ENCODE measurements around the gene IQGAP3. TPM values are rescaled to one million over a fixed set of nuclear protein-coding genes. Genes with fewer than 3 reads are reported as not detected.

The IQGAP3 gene
- total RNA-seq, 1 experiment from 2014 or later: 48.3 TPM

GRCh38 chr1:156498432-156499193 lies 73.8 kb downstream of the IQGAP3 start:
- H3K27ac Mint-ChIP-seq (ENCODE audit: low read depth, unreplicated experiment): peak overlapping the region; percentile 97
- POLR2A ChIA-PET: interaction anchor here (0.6 to 11.2 kb wide), 16 partner anchors 8 to 899 kb away, joined by 3 to 549 read pairs (median 7); partner anchors contain the start of genes CCT3, CRABP2, GPATCH4 and IQGAP3

GRCh38 chr1:156497743-156498431 lies 74.5 kb downstream of the IQGAP3 start:
- intact Hi-C loops (cut with micrococcal nuclease): no loop called here
- ChIA-PET CTCF (interaction anchor here (0.6 to 8.3 kb wide), 14 partner anchors 15 to 192 kb away, joined by 3 to 83 read pairs (median 6); partner anchors contain the start of gene GPATCH4), POLR2A (interaction anchor here (0.8 to 11.2 kb wide), 10 partner anchors 7 to 163 kb away, joined by 3 to 549 read pairs (median 64); partner anchors contain the start of genes GPATCH4, IQGAP3 and NAXE)
- Mint-ChIP-seq H3K4me1 (ENCODE audit: insufficient read depth, unreplicated experiment) (peaks cover 64% of the 10 kb centered on the region), H3K4me3 (ENCODE audit: unreplicated experiment) (peak overlapping the region; percentile 85), H3K36me3 (ENCODE audit: insufficient read depth, unreplicated experiment) (peaks cover 21% of the 10 kb centered on the region), H3K27me3 (ENCODE audit: insufficient read depth, unreplicated experiment) (no peaks in the 10 kb centered on the region), H3K27ac (ENCODE audit: low read depth, unreplicated experiment) (peak overlapping the region; percentile 97), H3K9me3 (ENCODE audit: unreplicated experiment) (no peaks in the 10 kb centered on the region)
- BruUV-seq (replicated peaks): no TSS peak
- TF ChIP-seq CTCF (IDR thresholded peaks at IDR 0.05; ENCODE audit: unreplicated experiment): no peak
- DNase-seq (ENCODE audit: unreplicated experiment): no peak

More at GRCh38 chr1:156498432-156499193, 73.8 kb downstream of the IQGAP3 start:
- peak; percentile 59 for DNase-seq (ENCODE audit: unreplicated experiment)
- BruUV-seq (replicated peaks): no TSS peak
- H3K4me1 Mint-ChIP-seq (ENCODE audit: insufficient read depth, unreplicated experiment): peaks cover 66% of the 10 kb centered on the region
- H3K4me3 Mint-ChIP-seq (ENCODE audit: unreplicated experiment): peak overlapping the region; percentile 85
- peaks cover 21% of the 10 kb centered on the region for H3K36me3 Mint-ChIP-seq (ENCODE audit: insufficient read depth, unreplicated experiment)
- no peaks in the 10 kb centered on the region for H3K27me3 Mint-ChIP-seq (ENCODE audit: insufficient read depth, unreplicated experiment)
- CTCF ChIA-PET: interaction anchor here (0.6 to 8.3 kb wide), 22 partner anchors 8 to 228 kb away, joined by 3 to 83 read pairs (median 4); partner anchors contain the start of gene GPATCH4
- intact Hi-C loops (cut with micrococcal nuclease): no loop called here
- no peaks in the 10 kb centered on the region for H3K9me3 Mint-ChIP-seq (ENCODE audit: unreplicated experiment)
- TF ChIP-seq CTCF (IDR thresholded peaks at IDR 0.05; ENCODE audit: unreplicated experiment): no peak

GRCh38 chr1:156497078-156497742 lies 75.2 kb downstream of the IQGAP3 start:
- H3K4me1 Mint-ChIP-seq (ENCODE audit: insufficient read depth, unreplicated experiment): peaks cover 64% of the 10 kb centered on the region
- H3K27me3 Mint-ChIP-seq (ENCODE audit: insufficient read depth, unreplicated experiment): no peaks in the 10 kb centered on the region
- peak overlapping the region; percentile 85 for H3K4me3 Mint-ChIP-seq (ENCODE audit: unreplicated experiment)
- POLR2A ChIA-PET: interaction anchor here (0.7 to 11.2 kb wide), 3 partner anchors 7 to 34 kb away, joined by 3 to 549 read pairs (median 197); no protein-coding TSS in a partner anchor
- intact Hi-C loops (cut with micrococcal nuclease): no loop called here
- no TSS peak for BruUV-seq (replicated peaks)
- H3K9me3 Mint-ChIP-seq (ENCODE audit: unreplicated experiment): no peaks in the 10 kb centered on the region
- CTCF ChIA-PET: interaction anchor here (0.9 to 8.3 kb wide), 6 partner anchors 14 to 193 kb away, joined by 3 to 83 read pairs (median 6); partner anchors contain the start of gene GPATCH4
- peak overlapping the region; percentile 97 for H3K27ac Mint-ChIP-seq (ENCODE audit: low read depth, unreplicated experiment)
- DNase-seq (ENCODE audit: unreplicated experiment): no peak
- peaks cover 28% of the 10 kb centered on the region for H3K36me3 Mint-ChIP-seq (ENCODE audit: insufficient read depth, unreplicated experiment)
- no peak for TF ChIP-seq CTCF (IDR thresholded peaks at IDR 0.05; ENCODE audit: unreplicated experiment)

Measured in MCF 10A (cell line).